Panc1 (cell line): ENCODE data around the gene GOLGA3. TPM values are rescaled to one million over a fixed set of nuclear protein-coding genes. Genes with fewer than 3 reads are reported as not detected.
"Not testable (repeated sequence)": the region's sequence is repeated elsewhere in the genome, so short reads cannot be mapped to it uniquely, and the experiment has no call there.

Source experiments
- ATAC-seq: fragments of 200-7000 bp; cut with Tn5 transposase; 2 replicates; pipeline ENCODE4 v1.9.1; 2020; ENCODE audit warnings: mild to moderate bottlenecking, moderate library complexity
- BruUV-seq: library from RNA; stranded (reverse); fragments of 400-500 nt; replicated peaks from 2 replicates; lab custom pipeline; 2021; lab: Mats Ljungman, UMichigan
- CTCF ChIA-PET: fragments of 300-600 bp; sonication (Branson Sonifier 250); formaldehyde crosslinking; loops from one replicate; lab custom pipeline; 2022; ENCODE audit warnings: antibody characterized with exemption; lab: Charles Lee
- POLR2A ChIA-PET: fragments of 300-600 bp; sonication (Branson Sonifier 250); formaldehyde crosslinking; loops from one replicate; lab custom pipeline; 2022; ENCODE audit warnings: antibody characterized with exemption; lab: Charles Lee
- DNase-seq: peaks from one replicate; pipeline ENCODE4 v3.0.0-alpha.2; 2010; ENCODE audit warnings: low read depth, low spot score
- H3K27ac ChIP-seq: 2 replicates; pipeline ENCODE4 v1.5.1; 2011; ENCODE audit warnings: mild to moderate bottlenecking, low read length, inconsistent platforms
- H3K27me3 ChIP-seq: fragments of 200-500 bp; sonication (Bioruptor generic); 2 replicates; pipeline ENCODE4 v1.6.0; 2014; ENCODE audit warnings: low read length, inconsistent platforms; ENCODE audit not compliant: control insufficient read depth, insufficient read depth
- H3K36me3 ChIP-seq: fragments of 200-500 bp; sonication (Bioruptor generic); 2 replicates; pipeline ENCODE4 v1.5.1; 2014; ENCODE audit warnings: inconsistent platforms, mild to moderate bottlenecking, low read length, moderate library complexity; ENCODE audit not compliant: control insufficient read depth, insufficient read depth
- H3K4me1 ChIP-seq: 2 replicates; pipeline ENCODE4 v1.5.1; 2011; ENCODE audit warnings: inconsistent platforms, mild to moderate bottlenecking, low read length, moderate library complexity; ENCODE audit not compliant: control insufficient read depth, insufficient read depth
- H3K4me3 ChIP-seq, 2 experiments: 2 replicates each; pipeline ENCODE4 v1.5.1; 2011 to 2012; ENCODE audit warnings: low read depth in 2 of 2, low read length in 2 of 2, mild to moderate bottlenecking in 2 of 2, inconsistent platforms in 1 of 2, moderate library complexity in 1 of 2
- H3K9me3 ChIP-seq: fragments of 200-500 bp; sonication (Bioruptor generic); 2 replicates; pipeline ENCODE4 v1.5.1; 2014; ENCODE audit warnings: low read depth, mild to moderate bottlenecking, inconsistent platforms, low read length, moderate library complexity; ENCODE audit not compliant: control insufficient read depth, insufficient read depth
- POLR2AphosphoS5 ChIP-seq: IDR thresholded peaks from 2 replicates; pipeline ENCODE4 v1.6.1; 2012; ENCODE audit warnings: mild to moderate bottlenecking, low read depth, low read length, moderate library complexity
- SIN3A ChIP-seq: IDR thresholded peaks from 2 replicates; pipeline ENCODE4 v1.6.1; 2012; ENCODE audit warnings: low read depth, mild to moderate bottlenecking, low read length, moderate library complexity, borderline replicate concordance; ENCODE audit not compliant: insufficient read depth
- TCF7L2 ChIP-seq: IDR thresholded peaks from 2 replicates; pipeline ENCODE4 v1.6.1; 2011; ENCODE audit warnings: mild to moderate bottlenecking, low read depth, low read length, inconsistent platforms
- in situ Hi-C: cut with HindIII; loops from 2 replicates; pipeline ENCODE4 v1.10.0; 2016; ENCODE audit warnings: low sequenced_read_pairs, low pct_unique_long_range_greater_than_20kb
- intact Hi-C: fragments of 100-400 bp; cut with micrococcal nuclease; formaldehyde crosslinking; loops from one replicate; pipeline ENCODE4 v1.10.0; 2022; ENCODE audit not compliant: unreplicated experiment
- total RNA-seq: library from RNA; stranded (reverse); gene quantifications from one replicate; pipeline ENCODE4 v1.2.1, GENCODE V29; 2021; ENCODE audit not compliant: unreplicated experiment
- TF ChIP-seq, protein P1 (sequence below): fragments of 450-650 bp; IDR thresholded peaks from 2 replicates; pipeline ENCODE4 v1.5.1; 2017; ENCODE audit warnings: mild to moderate bottlenecking
- TF ChIP-seq, protein P2 (sequence below), 2 experiments: IDR thresholded peaks; 2 replicates each; pipeline ENCODE4 v1.6.1; 2011 to 2012; ENCODE audit warnings: low read depth in 2 of 2, control low read depth in 1 of 2, low read length in 1 of 2, mild to moderate bottlenecking in 1 of 2, moderate library complexity in 1 of 2; ENCODE audit not compliant: insufficient read depth in 1 of 2

Gene GOLGA3
- total RNA-seq, 1 experiment from 2014 or later: 61.1 TPM

DNA sequence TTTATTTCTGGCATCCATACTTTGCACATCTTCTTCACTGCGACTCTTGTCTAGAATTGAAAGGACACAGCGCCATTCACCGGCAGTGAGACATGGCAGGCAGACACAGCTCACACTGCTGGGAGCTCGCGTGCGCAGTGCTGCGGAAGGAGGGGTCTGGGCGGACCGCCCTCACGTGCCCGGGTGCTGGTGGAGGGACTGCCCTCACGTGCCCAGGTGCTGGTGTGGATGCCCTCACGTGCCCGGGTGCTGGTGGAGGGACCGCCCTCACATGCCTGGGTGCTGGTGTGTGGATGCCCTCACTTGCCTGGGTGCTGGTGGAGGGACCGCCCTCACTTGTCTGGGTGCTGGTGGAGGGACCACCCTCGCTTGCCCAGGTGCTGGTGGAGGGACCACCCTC is 27.9 kb upstream of the GOLGA3 start:
- no peak overlapping the region for H3K27ac ChIP-seq
- intact Hi-C loops (no loop called here), in situ Hi-C loops (no loop called here)
- no peak for TF ChIP-seq POLR2AphosphoS5
- TF ChIP-seq, protein P1, sequence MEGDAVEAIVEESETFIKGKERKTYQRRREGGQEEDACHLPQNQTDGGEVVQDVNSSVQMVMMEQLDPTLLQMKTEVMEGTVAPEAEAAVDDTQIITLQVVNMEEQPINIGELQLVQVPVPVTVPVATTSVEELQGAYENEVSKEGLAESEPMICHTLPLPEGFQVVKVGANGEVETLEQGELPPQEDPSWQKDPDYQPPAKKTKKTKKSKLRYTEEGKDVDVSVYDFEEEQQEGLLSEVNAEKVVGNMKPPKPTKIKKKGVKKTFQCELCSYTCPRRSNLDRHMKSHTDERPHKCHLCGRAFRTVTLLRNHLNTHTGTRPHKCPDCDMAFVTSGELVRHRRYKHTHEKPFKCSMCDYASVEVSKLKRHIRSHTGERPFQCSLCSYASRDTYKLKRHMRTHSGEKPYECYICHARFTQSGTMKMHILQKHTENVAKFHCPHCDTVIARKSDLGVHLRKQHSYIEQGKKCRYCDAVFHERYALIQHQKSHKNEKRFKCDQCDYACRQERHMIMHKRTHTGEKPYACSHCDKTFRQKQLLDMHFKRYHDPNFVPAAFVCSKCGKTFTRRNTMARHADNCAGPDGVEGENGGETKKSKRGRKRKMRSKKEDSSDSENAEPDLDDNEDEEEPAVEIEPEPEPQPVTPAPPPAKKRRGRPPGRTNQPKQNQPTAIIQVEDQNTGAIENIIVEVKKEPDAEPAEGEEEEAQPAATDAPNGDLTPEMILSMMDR: no peak
- TF ChIP-seq TCF7L2: no peak
- no peak for TF ChIP-seq SIN3A
- TF ChIP-seq, protein P2, sequence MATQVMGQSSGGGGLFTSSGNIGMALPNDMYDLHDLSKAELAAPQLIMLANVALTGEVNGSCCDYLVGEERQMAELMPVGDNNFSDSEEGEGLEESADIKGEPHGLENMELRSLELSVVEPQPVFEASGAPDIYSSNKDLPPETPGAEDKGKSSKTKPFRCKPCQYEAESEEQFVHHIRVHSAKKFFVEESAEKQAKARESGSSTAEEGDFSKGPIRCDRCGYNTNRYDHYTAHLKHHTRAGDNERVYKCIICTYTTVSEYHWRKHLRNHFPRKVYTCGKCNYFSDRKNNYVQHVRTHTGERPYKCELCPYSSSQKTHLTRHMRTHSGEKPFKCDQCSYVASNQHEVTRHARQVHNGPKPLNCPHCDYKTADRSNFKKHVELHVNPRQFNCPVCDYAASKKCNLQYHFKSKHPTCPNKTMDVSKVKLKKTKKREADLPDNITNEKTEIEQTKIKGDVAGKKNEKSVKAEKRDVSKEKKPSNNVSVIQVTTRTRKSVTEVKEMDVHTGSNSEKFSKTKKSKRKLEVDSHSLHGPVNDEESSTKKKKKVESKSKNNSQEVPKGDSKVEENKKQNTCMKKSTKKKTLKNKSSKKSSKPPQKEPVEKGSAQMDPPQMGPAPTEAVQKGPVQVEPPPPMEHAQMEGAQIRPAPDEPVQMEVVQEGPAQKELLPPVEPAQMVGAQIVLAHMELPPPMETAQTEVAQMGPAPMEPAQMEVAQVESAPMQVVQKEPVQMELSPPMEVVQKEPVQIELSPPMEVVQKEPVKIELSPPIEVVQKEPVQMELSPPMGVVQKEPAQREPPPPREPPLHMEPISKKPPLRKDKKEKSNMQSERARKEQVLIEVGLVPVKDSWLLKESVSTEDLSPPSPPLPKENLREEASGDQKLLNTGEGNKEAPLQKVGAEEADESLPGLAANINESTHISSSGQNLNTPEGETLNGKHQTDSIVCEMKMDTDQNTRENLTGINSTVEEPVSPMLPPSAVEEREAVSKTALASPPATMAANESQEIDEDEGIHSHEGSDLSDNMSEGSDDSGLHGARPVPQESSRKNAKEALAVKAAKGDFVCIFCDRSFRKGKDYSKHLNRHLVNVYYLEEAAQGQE (IDR thresholded peaks at IDR 0.05; ENCODE audit: insufficient read depth in 1 of 2, low read depth in 2 of 2, low read length in 1 of 2): no peak
- POLR2A ChIA-PET: no interaction called here
- ATAC-seq (no peak), DNase-seq (no peak)
- no peaks in the 10 kb centered on the region for H3K9me3 ChIP-seq
- no peak overlapping the region for H3K4me3 ChIP-seq
- H3K36me3 ChIP-seq: peaks cover 19% of the 10 kb centered on the region
- H3K4me1 ChIP-seq: no peaks in the 10 kb centered on the region
- no peaks in the 10 kb centered on the region for H3K27me3 ChIP-seq
- BruUV-seq: no TSS peak
- CTCF ChIA-PET: no interaction called here

DNA sequence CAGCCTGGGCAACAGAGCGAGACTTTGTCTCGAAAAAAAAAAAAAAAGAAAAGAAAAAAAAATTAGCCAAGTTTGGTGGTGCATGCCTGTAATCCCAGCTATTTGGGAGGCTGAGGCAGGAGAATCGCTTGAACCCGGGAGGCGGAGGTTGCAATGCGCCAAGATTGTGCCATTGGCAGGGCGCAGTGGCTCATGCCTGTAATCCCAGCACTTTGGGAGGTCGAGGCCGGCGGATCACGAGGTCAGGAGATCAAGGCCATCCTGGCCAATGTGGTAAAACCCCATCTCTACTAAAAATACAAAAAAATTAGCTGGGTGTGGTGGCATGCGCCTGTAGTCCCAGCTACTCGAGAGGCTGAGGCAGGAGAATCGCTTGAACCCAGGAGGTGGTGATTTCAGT is 26.5 kb upstream of the GOLGA3 start:
- H3K4me1 ChIP-seq, DNase-seq, ATAC-seq, in situ Hi-C loops, BruUV-seq, CTCF ChIA-PET, H3K27me3 ChIP-seq, H3K27ac ChIP-seq, intact Hi-C loops, POLR2A ChIA-PET, H3K9me3 ChIP-seq, H3K4me3 ChIP-seq: not testable (repeated sequence)
- peaks cover 21% of the 10 kb centered on the region for H3K36me3 ChIP-seq

DNA sequence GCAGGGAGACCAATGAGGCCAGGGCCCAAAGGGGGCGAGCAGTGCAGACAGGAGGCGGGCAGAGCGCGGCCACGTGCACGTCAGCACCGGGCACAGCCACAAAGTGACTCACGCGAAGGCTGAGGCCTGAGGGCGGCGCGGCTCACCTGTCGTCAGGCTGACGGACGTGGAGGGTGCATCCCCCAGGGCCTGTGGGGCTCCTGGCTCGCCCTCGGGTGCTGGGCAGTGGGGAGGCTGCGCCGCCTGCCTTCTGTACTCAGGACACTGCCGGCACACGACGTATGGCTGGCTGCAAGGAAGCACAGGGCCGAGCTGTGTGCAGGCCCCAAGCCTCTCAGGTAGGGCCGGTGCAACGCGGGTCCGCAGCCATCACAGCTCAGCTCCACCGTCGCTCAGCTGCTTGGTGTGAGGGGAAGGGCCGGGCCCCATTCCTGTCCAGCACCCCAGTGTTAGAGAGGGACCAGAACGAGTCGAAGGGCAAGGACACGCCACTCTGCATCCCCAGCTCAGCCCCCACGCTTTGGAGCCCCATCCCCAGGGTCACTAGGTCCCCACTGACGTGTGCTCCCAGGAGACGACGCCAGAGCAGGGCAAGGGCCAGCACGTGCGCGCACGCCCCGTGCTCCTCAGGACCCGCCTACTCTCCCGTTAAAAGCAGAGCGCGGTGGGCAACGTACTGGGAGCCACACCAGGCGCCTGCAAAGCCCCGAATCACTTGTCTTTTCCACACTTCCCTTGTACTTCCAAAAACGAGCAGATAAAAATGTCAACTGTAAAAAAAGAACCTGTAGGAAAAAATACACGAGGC is 24.8 kb upstream of the GOLGA3 start:
- Histone ChIP-seq H3K9me3 (no peaks in the 10 kb centered on the region), H3K36me3 (peaks cover 21% of the 10 kb centered on the region), H3K4me3 (no peak overlapping the region), H3K27ac (no peak overlapping the region), H3K4me1 (no peaks in the 10 kb centered on the region), H3K27me3 (no peaks in the 10 kb centered on the region)
- BruUV-seq: no TSS peak
- ChIA-PET POLR2A (no interaction called here), CTCF (no interaction called here)
- in situ Hi-C loops (no loop called here), intact Hi-C loops (no loop called here)
- no peak for TF ChIP-seq TCF7L2
- TF ChIP-seq, protein P1: no peak
- TF ChIP-seq, protein P2 (IDR thresholded peaks at IDR 0.05; ENCODE audit: insufficient read depth in 1 of 2, low read depth in 2 of 2, low read length in 1 of 2): no peak
- no peak for TF ChIP-seq SIN3A
- no peak for TF ChIP-seq POLR2AphosphoS5
- ATAC-seq: no peak
- DNase-seq: no peak
